ENCODE data around the gene HP1BP3.

The HP1BP3 gene

GRCh38 chr1:20711285-20712214, 75.6 kb downstream of the HP1BP3 start:
- no peak for DNase-seq (ENCODE audit: low read depth)

GRCh38 chr1:20710469-20711284, 76.4 kb downstream of the HP1BP3 start:
- DNase-seq (ENCODE audit: low read depth), result no peak

DNA sequence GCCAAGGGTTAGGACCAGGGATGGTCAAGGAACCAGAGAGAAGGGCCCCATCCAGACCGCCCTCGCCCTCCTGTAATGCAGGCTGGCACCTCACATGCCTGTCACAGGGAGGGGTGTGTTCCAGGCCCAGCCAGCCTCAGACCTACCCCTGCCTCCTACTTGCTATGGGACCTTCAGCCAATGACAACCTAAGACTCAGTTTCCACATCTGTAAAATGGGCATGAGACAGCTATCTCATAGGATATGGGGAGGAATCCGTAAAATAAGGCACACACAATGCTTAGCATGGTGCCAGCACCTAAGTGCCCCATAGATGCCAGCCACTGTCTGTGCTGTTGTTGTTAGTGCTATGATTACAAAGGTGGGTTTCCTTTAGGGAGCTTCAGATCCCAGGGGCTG, 77.2 kb downstream of the HP1BP3 start:
- no peak for DNase-seq (ENCODE audit: low read depth)

- DNase-seq (ENCODE audit: low read depth), result no peak
Observed at GRCh38 chr1:20708891-20709290, 78.2 kb downstream of the HP1BP3 start.

- DNase-seq (ENCODE audit: low read depth), result no peak
Observed at GRCh38 chr1:20708057-20708456, 79.0 kb downstream of the HP1BP3 start.

DNA sequence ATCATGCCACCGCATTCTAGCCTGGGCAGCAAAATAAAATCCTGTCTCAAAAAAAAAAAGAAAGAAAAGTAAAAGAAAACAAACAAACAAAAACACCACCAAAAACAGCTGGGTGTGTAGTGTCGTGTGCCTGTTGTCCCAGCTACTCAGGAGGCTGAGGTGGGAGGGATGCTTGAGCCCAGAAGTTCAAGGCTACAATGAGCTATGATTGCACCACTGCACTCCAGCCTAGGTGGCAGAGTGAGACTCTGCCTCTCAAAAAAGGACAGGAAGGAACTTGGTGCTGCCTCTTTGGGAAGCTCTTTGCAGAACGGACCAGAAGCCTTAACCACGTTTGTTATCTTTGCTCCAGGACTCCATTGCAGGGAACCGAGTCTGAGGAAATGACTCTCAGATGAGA, 80.3 kb downstream of the HP1BP3 start:
- no peak for DNase-seq (ENCODE audit: low read depth)

DNA sequence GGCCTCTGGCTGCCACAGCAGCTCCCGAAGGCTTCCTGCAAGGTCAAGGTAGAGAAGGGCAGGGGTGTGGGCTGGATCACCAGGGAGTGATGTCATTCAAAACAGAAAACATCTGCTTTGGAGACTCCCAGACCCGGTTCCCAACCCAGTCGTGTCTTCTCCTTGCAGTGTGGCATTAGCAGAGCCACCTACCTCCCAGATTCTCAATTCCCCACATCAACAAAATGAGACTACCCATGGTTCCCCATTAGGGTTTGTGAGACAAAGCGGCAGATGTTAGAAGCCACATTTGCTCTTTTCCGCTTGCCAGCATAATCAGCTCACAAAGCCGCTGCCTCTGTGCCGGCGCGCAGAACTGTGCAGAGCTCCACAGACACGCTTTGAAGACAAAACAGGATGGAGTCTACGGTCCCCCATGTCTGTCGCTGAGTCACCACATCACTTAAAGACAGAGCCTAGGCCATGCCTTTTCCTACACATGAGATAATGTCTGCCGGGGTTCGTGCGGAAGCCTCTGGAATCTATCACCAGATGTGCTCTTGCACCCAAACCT, 81.8 kb downstream of the HP1BP3 start:
- no peak for DNase-seq (ENCODE audit: low read depth)

- DNase-seq (ENCODE audit: low read depth), result no peak
Observed at GRCh38 chr1:20704390-20705202, 82.5 kb downstream of the HP1BP3 start.

DNA sequence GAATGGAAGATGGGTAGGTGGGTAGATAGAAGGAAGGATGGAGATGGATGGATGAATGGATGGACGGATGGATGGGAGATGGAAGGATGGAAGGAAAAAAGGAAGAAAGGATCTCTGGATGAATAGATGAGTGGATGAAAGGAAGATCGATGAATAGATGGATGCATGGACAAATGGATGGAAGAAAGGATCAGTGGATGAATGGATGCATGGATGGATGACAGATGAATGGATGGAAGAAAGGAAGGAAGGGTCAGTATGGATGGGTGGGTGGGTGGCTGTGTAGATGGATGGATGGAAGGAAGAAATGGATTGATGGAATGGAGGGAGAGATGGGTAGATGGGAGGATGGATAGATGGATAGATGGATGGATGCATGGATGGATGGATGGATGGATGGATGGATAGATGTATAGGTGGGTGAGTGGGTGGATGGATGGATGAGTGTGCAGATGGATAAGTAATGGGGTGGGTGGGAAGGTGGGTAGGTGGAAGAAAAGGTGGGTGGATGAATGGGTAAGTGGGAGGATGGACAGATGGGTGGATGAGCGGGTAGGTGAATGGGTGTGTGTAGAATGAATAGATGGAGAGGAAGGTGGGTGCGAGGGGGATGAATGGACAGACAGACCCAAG, 83.9 kb downstream of the HP1BP3 start:
- no peak for DNase-seq (ENCODE audit: low read depth)

GRCh38 chr1:20702416-20702815, 84.7 kb downstream of the HP1BP3 start:
- DNase-seq (ENCODE audit: low read depth), result no peak

DNA sequence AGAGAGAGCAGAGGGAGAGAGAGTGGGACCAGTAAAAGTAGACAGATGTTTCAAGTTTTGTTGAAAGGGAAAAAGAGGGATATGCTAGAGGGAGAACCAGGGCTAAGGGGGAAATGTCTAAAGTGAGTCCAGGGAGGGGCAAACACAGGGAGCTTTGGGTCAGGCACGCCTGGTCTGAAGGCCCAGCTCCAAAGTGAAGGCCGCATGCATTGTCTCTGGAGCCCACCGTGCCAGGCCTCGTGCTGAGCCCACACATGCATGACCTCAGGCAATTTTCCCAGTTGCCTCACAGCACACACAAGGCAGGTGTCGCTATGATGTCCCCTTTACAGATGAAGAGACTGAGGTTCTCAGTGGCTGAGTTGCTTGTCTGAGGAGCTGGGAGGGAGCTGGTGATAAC, 85.3 kb downstream of the HP1BP3 start:
- DNase-seq (ENCODE audit: low read depth), result no peak

DNA sequence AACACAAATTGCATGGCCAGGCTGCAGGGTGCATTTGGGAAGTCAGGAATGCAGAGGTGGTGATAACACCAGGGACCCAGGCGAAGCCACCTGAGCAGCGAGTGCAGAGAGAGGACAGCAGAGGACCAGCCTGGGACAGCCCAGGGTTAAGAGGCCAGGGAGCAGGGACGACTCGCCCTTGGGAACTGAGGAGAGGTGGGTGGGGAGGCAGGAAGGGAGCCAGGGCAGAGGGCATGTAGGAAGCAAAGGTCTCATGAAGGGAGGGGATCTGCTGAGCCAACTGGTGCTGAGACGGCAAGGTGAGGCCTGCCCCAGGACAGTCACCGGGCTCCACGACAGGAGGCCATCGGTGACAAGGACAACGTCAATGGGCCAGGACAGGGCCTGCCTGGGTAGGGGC, 85.7 kb downstream of the HP1BP3 start:
- no peak for DNase-seq (ENCODE audit: low read depth)

DNA sequence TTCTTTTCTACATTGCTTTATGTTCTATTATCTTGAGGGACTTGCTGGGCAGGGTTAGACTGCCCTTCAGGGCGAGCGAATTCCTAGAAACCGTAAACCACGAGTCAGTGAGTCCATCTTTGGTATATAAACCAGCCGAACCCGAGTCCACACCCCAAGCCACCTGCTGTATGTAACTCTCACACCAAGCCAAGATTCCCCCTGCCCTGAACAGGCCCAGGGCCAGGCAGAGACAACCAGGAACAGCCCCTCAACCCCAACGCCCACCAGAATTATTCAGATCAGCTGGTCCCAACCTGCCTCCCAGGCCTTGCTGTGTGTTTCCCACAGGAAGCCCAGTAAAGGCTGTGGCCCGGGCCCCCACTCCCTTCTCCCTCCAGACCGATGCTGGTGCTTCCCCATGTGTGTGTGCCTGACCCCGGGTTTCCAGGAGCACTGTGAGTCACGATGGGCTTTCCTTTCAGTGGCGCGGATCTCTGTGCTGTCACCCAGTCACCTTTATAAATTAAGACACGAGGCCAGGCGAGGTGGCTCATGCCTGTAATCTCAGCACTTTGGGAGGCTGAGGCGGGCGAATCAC, 86.4 kb downstream of the HP1BP3 start:
- DNase-seq (ENCODE audit: low read depth), result no peak

DNA sequence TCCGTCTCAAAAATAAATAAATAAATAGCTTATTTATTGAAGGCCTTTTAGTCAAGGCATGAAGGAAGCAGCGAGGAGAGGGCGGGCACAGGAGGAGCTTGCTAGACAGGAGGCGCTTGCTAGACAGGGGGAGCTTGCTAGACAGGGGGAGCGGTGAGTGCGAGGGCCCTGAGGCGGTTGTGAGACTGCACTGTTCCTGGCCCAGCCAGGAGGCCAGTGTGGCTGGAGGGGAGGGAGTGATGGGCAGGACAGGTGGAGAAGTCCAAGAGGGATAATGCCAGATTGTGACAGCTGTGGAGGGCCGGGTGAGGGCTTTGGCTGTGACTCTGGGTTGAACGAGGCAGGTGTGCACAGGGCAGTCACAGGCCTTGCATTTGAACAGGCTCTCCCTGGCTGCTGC, 87.5 kb downstream of the HP1BP3 start:
- no peak for DNase-seq (ENCODE audit: low read depth)

- DNase-seq (ENCODE audit: low read depth), result no peak
Observed at GRCh38 chr1:20698195-20698910, 88.8 kb downstream of the HP1BP3 start.

DNA sequence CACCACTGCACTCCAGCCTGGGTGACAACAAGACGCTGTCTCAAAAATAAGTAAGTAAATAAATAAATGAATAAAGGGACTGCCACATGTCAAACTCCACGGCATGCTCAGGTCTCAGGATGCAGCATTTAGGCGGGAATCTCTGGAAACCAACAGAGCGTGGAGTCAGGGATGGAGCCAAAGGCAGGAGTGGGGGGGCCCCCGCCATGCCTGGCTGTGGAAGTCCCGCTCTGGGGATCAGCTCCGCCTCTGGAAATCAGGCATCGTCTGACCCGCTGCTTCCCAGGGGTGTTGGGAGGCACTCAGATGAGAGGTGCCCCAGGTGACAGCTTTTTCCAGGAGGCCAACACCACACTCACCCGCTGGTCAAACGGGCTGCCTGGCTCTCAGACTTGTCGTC, 89.5 kb downstream of the HP1BP3 start:
- no peak for DNase-seq (ENCODE audit: low read depth)

GRCh38 chr1:20696397-20697333, 90.4 kb downstream of the HP1BP3 start:
- DNase-seq (ENCODE audit: low read depth), result peak; percentile 46

GRCh38 chr1:20695515-20695914, 91.6 kb downstream of the HP1BP3 start:
- DNase-seq (ENCODE audit: low read depth), result no peak

GRCh38 chr1:20693623-20694022, 93.5 kb downstream of the HP1BP3 start:
- DNase-seq (ENCODE audit: low read depth), result no peak
